Stimulated activated naive CD8-positive, alpha-beta T cell treated with anti-CD3 and anti-CD28 coated beads, Interleukin-15, Interleukin-2, amounts not matched to agents 100 ng/mL and 50 ng/mL, for 24 hours (primary cell): Measurements from ENCODE around the gene OXNAD1.

Source experiments
- H3K27ac Mint-ChIP-seq: one replicate; pipeline ENCODE4 v1.8.0; 2021; ENCODE audit warnings: mild to moderate bottlenecking, mixed read lengths
- H3K27me3 Mint-ChIP-seq: one replicate; pipeline ENCODE4 v1.8.0; 2021; ENCODE audit warnings: mixed read lengths
- H3K36me3 Mint-ChIP-seq: one replicate; pipeline ENCODE4 v1.8.0; 2021; ENCODE audit warnings: low read depth, mixed read lengths
- H3K4me1 Mint-ChIP-seq: one replicate; pipeline ENCODE4 v1.8.0; 2021; ENCODE audit warnings: low read depth, mixed read lengths
- H3K4me3 Mint-ChIP-seq: one replicate; pipeline ENCODE4 v1.8.0; 2021; ENCODE audit warnings: mild to moderate bottlenecking, mixed read lengths
- H3K9me3 Mint-ChIP-seq: one replicate; pipeline ENCODE4 v1.8.0; 2021; ENCODE audit warnings: mixed read lengths

The OXNAD1 gene

DNA sequence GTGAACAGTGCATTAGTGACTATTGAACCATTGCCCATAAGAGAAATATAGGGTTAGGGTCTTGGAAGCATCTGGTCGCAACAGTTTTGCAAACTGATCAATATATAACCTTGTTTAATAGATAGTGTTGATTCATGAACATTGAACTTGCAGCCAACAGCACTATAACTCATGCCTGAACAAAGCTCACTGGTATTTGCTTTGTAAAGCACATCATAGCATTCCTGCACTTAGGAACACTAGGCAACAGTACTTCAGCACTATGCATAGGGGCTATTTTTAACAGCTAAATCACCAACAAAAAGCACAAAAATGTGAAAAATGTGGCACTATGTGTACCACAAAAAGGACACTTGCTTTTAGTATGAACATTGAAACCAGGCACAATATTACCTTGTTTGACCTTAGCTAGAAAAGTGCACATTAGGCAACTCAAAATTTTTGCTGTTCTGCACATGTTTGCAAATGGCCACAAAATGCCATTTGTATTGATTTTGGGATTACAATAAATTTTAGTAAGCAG lies 68.0 kb downstream of the OXNAD1 start:
- no peak overlapping the region for H3K4me3 Mint-ChIP-seq
- H3K27me3 Mint-ChIP-seq = no peaks in the 10 kb centered on the region
- peaks cover 31% of the 10 kb centered on the region for H3K4me1 Mint-ChIP-seq
- H3K9me3 Mint-ChIP-seq = peaks cover 15% of the 10 kb centered on the region
- peak overlapping the region; percentile 46 for H3K27ac Mint-ChIP-seq
- H3K36me3 Mint-ChIP-seq = peaks cover 78% of the 10 kb centered on the region

DNA sequence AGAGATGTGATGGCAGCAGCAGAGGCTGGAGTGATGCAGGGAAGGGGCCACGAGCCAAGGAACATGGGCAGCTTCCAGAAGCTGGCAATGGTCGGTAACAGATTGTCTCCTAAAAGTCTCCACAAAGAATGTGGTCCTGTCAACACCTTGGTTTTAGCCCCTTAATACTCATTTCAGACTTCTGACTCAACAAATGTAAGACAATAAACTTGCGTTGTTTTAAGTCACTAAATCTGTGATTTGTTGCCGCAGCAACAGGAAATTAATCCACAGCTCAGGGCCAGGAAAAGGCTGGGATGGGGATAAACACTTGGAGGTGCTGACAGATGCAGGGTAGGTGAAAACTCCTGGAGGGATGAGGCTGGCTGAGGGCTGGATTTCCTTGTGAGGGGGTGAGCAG lies 69.9 kb downstream of the OXNAD1 start:
- Mint-ChIP-seq H3K4me1 (peaks cover 47% of the 10 kb centered on the region), H3K36me3 (peaks cover 74% of the 10 kb centered on the region), H3K9me3 (peaks cover 15% of the 10 kb centered on the region), H3K27ac (peak overlapping the region; percentile 49), H3K4me3 (no peak overlapping the region), H3K27me3 (no peaks in the 10 kb centered on the region)

GRCh38 chr3:16335333-16335732 lies 70.3 kb downstream of the OXNAD1 start:
- H3K36me3 Mint-ChIP-seq = peaks cover 74% of the 10 kb centered on the region
- H3K27ac Mint-ChIP-seq = peak overlapping the region; percentile 49

DNA sequence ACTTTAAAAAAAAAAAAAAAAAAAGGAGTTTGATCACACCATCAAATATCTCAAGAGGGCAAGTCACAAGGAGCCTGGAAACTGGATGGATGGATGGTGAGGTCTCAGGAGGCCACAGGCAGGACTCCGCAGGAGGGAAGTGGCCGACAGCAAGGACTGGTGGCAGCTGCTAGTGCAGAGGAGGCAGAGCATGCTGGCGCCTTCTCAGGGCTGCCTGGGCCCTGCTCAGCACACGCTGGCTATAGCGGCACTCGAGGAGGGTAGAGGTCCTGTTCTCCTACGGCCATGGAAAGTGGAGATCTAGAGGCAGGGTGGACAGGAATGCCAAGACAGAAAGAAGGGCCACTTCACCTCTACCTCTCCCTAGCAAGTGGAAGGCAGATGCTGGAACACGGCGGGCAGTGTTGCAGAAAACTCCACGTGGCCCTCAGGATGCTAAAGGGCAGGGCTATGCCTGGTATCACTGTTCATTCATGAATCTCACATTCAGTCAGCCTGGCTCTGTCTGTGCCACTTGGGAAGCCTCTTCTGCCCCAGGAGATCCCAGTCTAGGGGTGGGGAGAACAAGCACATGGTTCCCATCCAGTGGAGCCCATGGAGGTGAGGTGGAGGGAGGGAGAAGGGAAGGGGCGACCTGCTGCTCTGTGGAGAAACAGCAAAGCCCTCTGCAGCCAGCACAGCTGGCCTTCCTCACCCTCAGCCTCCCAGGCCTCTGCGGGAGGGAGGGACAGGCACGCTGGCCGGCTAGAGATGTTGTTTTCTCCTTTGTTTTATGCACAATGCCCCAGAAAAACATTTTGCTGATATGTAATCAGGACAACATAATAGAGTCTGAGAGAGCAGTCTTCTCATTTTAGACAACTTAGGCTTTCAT lies 71.0 kb downstream of the OXNAD1 start:
- peak overlapping the region; percentile 38 for H3K27ac Mint-ChIP-seq
- peaks cover 15% of the 10 kb centered on the region for H3K9me3 Mint-ChIP-seq
- H3K27me3 Mint-ChIP-seq = no peaks in the 10 kb centered on the region
- peaks cover 73% of the 10 kb centered on the region for H3K36me3 Mint-ChIP-seq
- H3K4me3 Mint-ChIP-seq = no peak overlapping the region
- peaks cover 51% of the 10 kb centered on the region for H3K4me1 Mint-ChIP-seq

More at GRCh38 chr3:16335333-16335732, 70.3 kb downstream of the OXNAD1 start:
- no peak overlapping the region for H3K4me3 Mint-ChIP-seq
- peaks cover 15% of the 10 kb centered on the region for H3K9me3 Mint-ChIP-seq
- no peaks in the 10 kb centered on the region for H3K27me3 Mint-ChIP-seq
- peaks cover 51% of the 10 kb centered on the region for H3K4me1 Mint-ChIP-seq

GRCh38 chr3:16336825-16337224 lies 71.8 kb downstream of the OXNAD1 start:
- no peaks in the 10 kb centered on the region for H3K27me3 Mint-ChIP-seq
- peaks cover 10% of the 10 kb centered on the region for H3K9me3 Mint-ChIP-seq
- peaks cover 65% of the 10 kb centered on the region for H3K36me3 Mint-ChIP-seq
- H3K4me3 Mint-ChIP-seq = no peak overlapping the region
- H3K27ac Mint-ChIP-seq = peak overlapping the region; percentile 45
- peaks cover 51% of the 10 kb centered on the region for H3K4me1 Mint-ChIP-seq

DNA sequence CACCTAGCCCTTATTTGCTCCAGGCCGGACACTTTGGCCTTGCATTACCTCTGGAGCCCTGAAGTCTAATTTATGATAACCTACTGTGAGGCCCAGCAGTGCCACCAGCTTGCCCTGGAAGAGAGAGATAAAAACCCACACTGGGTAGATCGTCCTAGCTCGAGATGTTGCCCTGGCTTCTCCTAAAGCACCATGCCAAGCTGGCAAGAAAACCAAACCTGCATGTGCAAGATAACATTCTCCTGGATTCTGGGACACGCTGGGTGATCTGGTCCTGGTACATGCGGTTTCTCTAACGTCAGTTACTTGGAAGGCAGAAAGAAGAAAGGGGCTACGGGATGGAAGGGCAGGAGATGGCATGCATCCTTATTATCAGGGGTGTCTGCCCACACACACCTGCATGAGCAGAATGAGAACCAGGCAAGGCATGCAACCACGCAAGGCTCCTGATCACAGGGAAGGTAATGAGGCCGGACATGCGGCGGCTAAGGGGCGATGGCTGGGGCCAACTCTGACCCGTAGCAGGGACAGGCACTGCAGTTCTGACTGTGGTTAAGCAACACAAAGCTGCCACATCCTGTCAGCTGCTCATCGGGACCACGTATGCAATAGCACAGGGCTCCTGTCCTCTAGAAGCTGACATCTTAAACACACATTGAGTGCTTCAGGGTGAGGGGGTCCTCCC lies 73.0 kb downstream of the OXNAD1 start:
- Mint-ChIP-seq H3K4me3 (peak overlapping the region; percentile 23), H3K4me1 (peaks cover 47% of the 10 kb centered on the region), H3K9me3 (no peaks in the 10 kb centered on the region), H3K27me3 (no peaks in the 10 kb centered on the region), H3K27ac (peak overlapping the region; percentile 90), H3K36me3 (peaks cover 59% of the 10 kb centered on the region)

DNA sequence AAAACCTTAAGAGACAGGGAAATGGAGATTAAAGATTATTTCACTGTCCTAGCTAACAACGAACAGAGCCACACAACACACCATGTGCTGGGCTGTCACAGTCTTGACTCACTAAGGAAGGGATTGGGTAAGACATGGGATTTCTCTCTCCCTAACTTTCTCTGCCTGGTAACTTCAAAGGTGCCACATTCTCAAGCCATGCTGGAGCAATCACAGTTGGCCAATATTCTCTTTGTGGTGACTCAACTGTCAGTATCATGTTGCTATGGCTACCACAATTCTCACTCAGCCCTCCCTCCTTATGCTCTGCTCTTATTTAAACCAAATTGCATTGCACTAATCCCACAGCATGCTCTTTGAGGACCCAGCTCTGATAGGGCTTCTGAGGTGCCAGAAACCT lies 74.0 kb downstream of the OXNAD1 start:
- Mint-ChIP-seq H3K36me3 (peaks cover 62% of the 10 kb centered on the region), H3K4me1 (peaks cover 56% of the 10 kb centered on the region)

GRCh38 chr3:16343101-16343500 lies 78.1 kb downstream of the OXNAD1 start:
- Mint-ChIP-seq H3K27me3 (no peaks in the 10 kb centered on the region), H3K4me3 (no peak overlapping the region), H3K9me3 (no peaks in the 10 kb centered on the region), H3K27ac (peak overlapping the region; percentile 65), H3K4me1 (peaks cover 56% of the 10 kb centered on the region), H3K36me3 (peaks cover 77% of the 10 kb centered on the region)

More for the DNA sequence above, 74.0 kb downstream of the OXNAD1 start:
- H3K4me3 Mint-ChIP-seq = no peak overlapping the region
- H3K27ac Mint-ChIP-seq = peak overlapping the region; percentile 90
- no peaks in the 10 kb centered on the region for H3K27me3 Mint-ChIP-seq
- no peaks in the 10 kb centered on the region for H3K9me3 Mint-ChIP-seq

- Mint-ChIP-seq H3K36me3 (peaks cover 89% of the 10 kb centered on the region), H3K4me3 (no peak overlapping the region), H3K4me1 (peaks cover 44% of the 10 kb centered on the region), H3K9me3 (no peaks in the 10 kb centered on the region), H3K27me3 (no peaks in the 10 kb centered on the region), H3K27ac (peak overlapping the region; percentile 50)
These were observed 81.5 kb downstream of the OXNAD1 start for GRCh38 chr3:16346413-16347081.

GRCh38 chr3:16347548-16347947 lies 82.5 kb downstream of the OXNAD1 start:
- no peaks in the 10 kb centered on the region for H3K9me3 Mint-ChIP-seq
- H3K4me1 Mint-ChIP-seq = peaks cover 44% of the 10 kb centered on the region
- H3K27ac Mint-ChIP-seq = no peak overlapping the region
- no peak overlapping the region for H3K4me3 Mint-ChIP-seq
- H3K27me3 Mint-ChIP-seq = no peaks in the 10 kb centered on the region
- peaks cover 94% of the 10 kb centered on the region for H3K36me3 Mint-ChIP-seq

DNA sequence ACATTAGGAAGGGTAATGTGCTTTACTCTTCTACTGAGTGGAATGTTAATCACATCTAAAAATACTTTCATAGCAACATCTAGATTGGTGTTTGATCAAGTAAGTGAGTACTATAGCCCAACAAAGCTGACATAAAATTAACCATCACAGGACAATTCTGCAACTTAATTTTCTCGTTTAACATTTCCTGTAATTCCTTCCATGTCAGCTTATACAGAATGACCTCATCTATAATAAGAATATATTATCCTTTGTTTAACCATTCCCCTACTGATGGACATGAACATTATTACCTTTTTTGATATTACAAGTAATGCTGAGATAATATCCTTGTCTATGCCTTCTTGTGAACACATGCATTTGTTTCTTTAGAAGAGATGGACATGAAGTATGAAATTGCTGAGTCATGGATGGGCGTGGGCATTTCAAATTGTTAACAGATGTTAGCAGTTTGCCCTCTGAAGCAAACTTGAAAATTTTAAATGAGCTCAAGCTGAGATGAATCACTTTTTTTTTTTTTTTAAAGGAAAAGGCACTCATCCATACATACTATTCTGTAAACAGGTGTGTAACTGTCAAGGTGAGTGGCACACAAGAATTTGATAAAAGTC lies 85.1 kb downstream of the OXNAD1 start:
- Mint-ChIP-seq H3K36me3 (peaks cover 81% of the 10 kb centered on the region), H3K4me1 (peaks cover 24% of the 10 kb centered on the region), H3K27ac (no peak overlapping the region)

GRCh38 chr3:16350597-16351318 lies 85.7 kb downstream of the OXNAD1 start:
- H3K4me3 Mint-ChIP-seq = no peak overlapping the region
- peaks cover 81% of the 10 kb centered on the region for H3K36me3 Mint-ChIP-seq
- no peak overlapping the region for H3K27ac Mint-ChIP-seq
- H3K27me3 Mint-ChIP-seq = no peaks in the 10 kb centered on the region
- no peaks in the 10 kb centered on the region for H3K9me3 Mint-ChIP-seq
- peaks cover 24% of the 10 kb centered on the region for H3K4me1 Mint-ChIP-seq

More for the DNA sequence above, 85.1 kb downstream of the OXNAD1 start:
- Mint-ChIP-seq H3K27me3 (no peaks in the 10 kb centered on the region), H3K9me3 (no peaks in the 10 kb centered on the region), H3K4me3 (no peak overlapping the region)

GRCh38 chr3:16352428-16352827 lies 87.4 kb downstream of the OXNAD1 start:
- Mint-ChIP-seq H3K4me1 (peaks cover 14% of the 10 kb centered on the region), H3K4me3 (no peak overlapping the region), H3K27ac (no peak overlapping the region), H3K36me3 (peaks cover 78% of the 10 kb centered on the region), H3K9me3 (no peaks in the 10 kb centered on the region), H3K27me3 (no peaks in the 10 kb centered on the region)

GRCh38 chr3:16354291-16354690 lies 89.3 kb downstream of the OXNAD1 start:
- Mint-ChIP-seq H3K27ac (no peak overlapping the region), H3K4me3 (no peak overlapping the region), H3K9me3 (no peaks in the 10 kb centered on the region), H3K4me1 (peaks cover 19% of the 10 kb centered on the region), H3K27me3 (no peaks in the 10 kb centered on the region), H3K36me3 (peaks cover 76% of the 10 kb centered on the region)
